Sigmoid colon (tissue), 4 donors: ENCODE results near the gene LAIR1.

Source experiments
- CTCF ChIP-seq, 4 experiments: fragments of 450-650 bp in 3 of 4; fragments of 200-600 bp in 1 of 4; IDR thresholded peaks; one replicate each; pipeline ENCODE4 v1.5.1; 2016 to 2019; ENCODE audit warnings: antibody characterized with exemption in 4 of 4, mild to moderate bottlenecking in 3 of 4, moderate library complexity in 2 of 4
- EP300 ChIP-seq, 4 donors: sonication (generic); formaldehyde crosslinking; IDR thresholded peaks; one replicate each; pipeline ENCODE4 v1.6.1; 2017; ENCODE audit warnings: antibody characterized with exemption in 4 of 4
- POLR2A ChIP-seq, 2 donors: fragments of 450-650 bp; IDR thresholded peaks; one replicate each; pipeline ENCODE4 v1.6.1; 2016; ENCODE audit warnings: antibody characterized with exemption in 2 of 2, mild to moderate bottlenecking in 2 of 2, moderate library complexity in 2 of 2

GRCh38 chr19:54399189-54399588 lies 34.5 kb upstream of the LAIR1 start:
- no peak for TF ChIP-seq POLR2A (IDR thresholded peaks at IDR 0.05)
- TF ChIP-seq CTCF (IDR thresholded peaks at IDR 0.05) = no peak
- TF ChIP-seq EP300 (IDR thresholded peaks at IDR 0.05) = no peak
